H1 (cell line): ENCODE data around the gene ZBTB9. TPM values are rescaled to one million over a fixed set of nuclear protein-coding genes. Genes with fewer than 3 reads are reported as not detected.
A peak's percentile ranks its signal among the peaks of the same experiment; 100 is the strongest.

Experiments
- CTCF ChIA-PET: fragments of 300-600 bp; sonication (Branson Sonifier 250); formaldehyde crosslinking; loops from one replicate; lab custom pipeline; 2021; ENCODE audit not compliant: partially characterized antibody; lab: Charles Lee
- POLR2A ChIA-PET: fragments of 300-600 bp; sonication (Branson Sonifier 250); formaldehyde crosslinking; loops from one replicate; lab custom pipeline; 2021; ENCODE audit warnings: inconsistent platforms; ENCODE audit not compliant: partially characterized antibody; lab: Charles Lee
- DNase-seq, 2 experiments: peaks; one replicate each; pipeline versions ENCODE4 v3.0.0 to v3.0.0-alpha.2; 2010 to 2022; ENCODE audit warnings: low spot score in 2 of 2, low read depth in 1 of 2, mixed read lengths in 1 of 2
- FAIRE-seq: peaks from 2 replicates; lab custom pipeline; 2011; peaks lifted over from hg19 to GRCh38; lab: Jason Lieb, UNC
- H2AFZ ChIP-seq: 2 replicates; pipeline ENCODE4 v1.8.1; 2012; ENCODE audit warnings: low read length, inconsistent platforms
- H2AK5ac ChIP-seq: 2 replicates; pipeline ENCODE4 v1.6.1; 2013; ENCODE audit warnings: low read depth, low read length
- H2BK120ac ChIP-seq: replicated peaks from 2 replicates; pipeline ENCODE3; 2013; ENCODE audit warnings: low read depth, low read length, inconsistent platforms
- H2BK12ac ChIP-seq: 2 replicates; pipeline ENCODE4 v1.6.1; 2013; ENCODE audit warnings: low read depth, low read length
- H2BK15ac ChIP-seq: 2 replicates; pipeline ENCODE4 v1.6.1; 2013; ENCODE audit warnings: low read length
- H2BK20ac ChIP-seq: 2 replicates; pipeline ENCODE4 v1.6.1; 2013; ENCODE audit warnings: low read length
- H2BK5ac ChIP-seq: 2 replicates; pipeline ENCODE4 v1.6.1; 2013; ENCODE audit warnings: low read depth, low read length
- H3K14ac ChIP-seq: 2 replicates; pipeline ENCODE4 v1.6.1; 2013; ENCODE audit warnings: inconsistent platforms; ENCODE audit not compliant: insufficient read length
- H3K18ac ChIP-seq: 2 replicates; pipeline ENCODE4 v1.6.1; 2013; ENCODE audit warnings: low read length; ENCODE audit errors: extremely low read depth
- H3K23ac ChIP-seq: 2 replicates; pipeline ENCODE4 v1.6.1; 2013; ENCODE audit warnings: inconsistent platforms; ENCODE audit not compliant: insufficient read length
- H3K23me2 ChIP-seq: 2 replicates; pipeline ENCODE4 v1.6.1; 2013; ENCODE audit warnings: low read depth, low read length
- H3K27ac ChIP-seq: 2 replicates; pipeline ENCODE4 v1.6.1; 2011; ENCODE audit warnings: low read depth, low read length, inconsistent platforms
- H3K27me3 ChIP-seq, 4 experiments: replicated peaks in 1 of 4; 1 replicate in 1 of 4; 2 replicates in 3 of 4; pipeline versions ENCODE4 v1.6.1 to v1.8.1; 2011 to 2013; ENCODE audit warnings: low read length in 3 of 4, mild to moderate bottlenecking in 3 of 4, inconsistent platforms in 2 of 4, mixed read lengths in 2 of 4, moderate library complexity in 1 of 4; ENCODE audit not compliant: control insufficient read depth in 3 of 4, insufficient read depth in 3 of 4; ENCODE audit errors: extremely low read depth in 1 of 4
- H3K36me3 ChIP-seq, 4 experiments: 2 replicates each; pipeline versions ENCODE4 v1.6.1 to v1.8.1; 2011 to 2013; ENCODE audit warnings: mild to moderate bottlenecking in 4 of 4, low read length in 3 of 4, moderate library complexity in 2 of 4, control low read depth in 1 of 4, inconsistent platforms in 1 of 4; ENCODE audit not compliant: insufficient read depth in 4 of 4, control insufficient read depth in 2 of 4
- H3K4ac ChIP-seq: replicated peaks from 2 replicates; pipeline ENCODE3; 2013; ENCODE audit warnings: low read length, low read depth, mixed read lengths, inconsistent platforms; ENCODE audit not compliant: insufficient read length
- H3K4me1 ChIP-seq, 4 experiments: replicated peaks in 1 of 4; 1 replicate in 1 of 4; 2 replicates in 3 of 4; pipeline versions ENCODE4 v1.6.1 to v1.8.1; 2011 to 2013; ENCODE audit warnings: low read length in 3 of 4, inconsistent platforms in 2 of 4, mixed read lengths in 1 of 4; ENCODE audit not compliant: insufficient read depth in 4 of 4, control insufficient read depth in 3 of 4
- H3K4me2 ChIP-seq, 2 experiments: 2 replicates each; pipeline versions ENCODE4 v1.6.1 to v1.8.1; 2011 to 2013; ENCODE audit warnings: low read depth in 2 of 2, low read length in 2 of 2, control low read depth in 1 of 2, inconsistent platforms in 1 of 2, mild to moderate bottlenecking in 1 of 2; ENCODE audit not compliant: insufficient read depth in 1 of 2
- H3K4me3 ChIP-seq, 4 experiments: fragments of 200-600, 300-600 bp in 1 of 4; sonication (generic), shearing (Covaris generic), sonication (Bioruptor Twin) in 1 of 4; 2 replicates each; pipeline versions ENCODE4 v1.5.1 to v1.8.1; 2011 to 2016; ENCODE audit warnings: low read length in 4 of 4, low read depth in 3 of 4, control low read depth in 2 of 4, inconsistent platforms in 2 of 4, mild to moderate bottlenecking in 2 of 4, mixed read lengths in 1 of 4, moderate library complexity in 1 of 4; ENCODE audit not compliant: insufficient read depth in 2 of 4; ENCODE audit errors: extremely low read depth in 1 of 4
- H3K56ac ChIP-seq: replicated peaks from 2 replicates; pipeline ENCODE3; 2013; ENCODE audit warnings: low read depth, mild to moderate bottlenecking, mixed read lengths, low read length, inconsistent platforms; ENCODE audit not compliant: insufficient read length
- H3K79me1 ChIP-seq: 2 replicates; pipeline ENCODE4 v1.6.1; 2013; ENCODE audit warnings: low read depth, low read length, control low read depth
- H3K79me2 ChIP-seq, 2 experiments: 2 replicates each; pipeline versions ENCODE4 v1.6.1 to v1.8.1; 2012 to 2013; ENCODE audit warnings: low read length in 2 of 2, mild to moderate bottlenecking in 2 of 2, inconsistent platforms in 1 of 2; ENCODE audit not compliant: insufficient read depth in 2 of 2, control insufficient read depth in 1 of 2
- H3K9ac ChIP-seq, 4 experiments: replicated peaks in 1 of 4; 1 replicate in 1 of 4; 2 replicates in 3 of 4; pipeline versions ENCODE4 v1.6.1 to v1.8.1; 2011 to 2013; ENCODE audit warnings: low read depth in 3 of 4, low read length in 3 of 4, control low read depth in 2 of 4, mild to moderate bottlenecking in 2 of 4, moderate library complexity in 2 of 4, inconsistent platforms in 1 of 4; ENCODE audit errors: extremely low read depth in 1 of 4
- H3K9me3 ChIP-seq, 2 experiments: 2 replicates each; pipeline versions ENCODE4 v1.6.1 to v1.8.1; 2012 to 2013; ENCODE audit warnings: mild to moderate bottlenecking in 2 of 2, moderate library complexity in 2 of 2, control low read depth in 1 of 2, inconsistent platforms in 1 of 2, low read depth in 1 of 2, low read length in 1 of 2, mixed read lengths in 1 of 2; ENCODE audit not compliant: insufficient read depth in 2 of 2
- H4K20me1 ChIP-seq, 2 experiments: replicated peaks in 1 of 2; 2 replicates each; pipeline versions ENCODE3 to v1.8.1; 2011 to 2013; ENCODE audit warnings: inconsistent platforms in 2 of 2, low read length in 2 of 2, mild to moderate bottlenecking in 1 of 2; ENCODE audit not compliant: insufficient read depth in 2 of 2, control insufficient read depth in 1 of 2
- H4K5ac ChIP-seq: 2 replicates; pipeline ENCODE4 v1.6.1; 2013; ENCODE audit warnings: low read length, low read depth, mixed read lengths, inconsistent platforms; ENCODE audit not compliant: insufficient read length
- H4K8ac ChIP-seq: 2 replicates; pipeline ENCODE4 v1.8.0; 2013; ENCODE audit warnings: mild to moderate bottlenecking, moderate library complexity, low read length, inconsistent platforms; ENCODE audit not compliant: insufficient read depth; ENCODE audit errors: extremely low read depth
- H4K91ac ChIP-seq: replicated peaks from 2 replicates; pipeline ENCODE3; 2013; ENCODE audit warnings: low read length, mixed read lengths, inconsistent platforms; ENCODE audit not compliant: insufficient read length
- EZH2 ChIP-seq: fragments of 200-600 bp; sonication (generic); IDR thresholded peaks from 2 replicates; pipeline ENCODE4 v1.7.1; 2012; ENCODE audit warnings: low read depth, mild to moderate bottlenecking, moderate library complexity, low read length, inconsistent platforms; ENCODE audit not compliant: severe bottlenecking
- FOSL1 ChIP-seq: IDR thresholded peaks from 2 replicates; pipeline ENCODE4 v1.6.1; 2011; ENCODE audit warnings: mild to moderate bottlenecking, low read depth, low read length, moderate library complexity; ENCODE audit not compliant: insufficient read depth
- GABPA ChIP-seq: IDR thresholded peaks from 2 replicates; pipeline ENCODE4 v1.6.1; 2011; ENCODE audit warnings: mild to moderate bottlenecking, low read length, moderate library complexity, borderline replicate concordance; ENCODE audit not compliant: insufficient read depth
- GTF2F1 ChIP-seq: IDR thresholded peaks from 2 replicates; pipeline ENCODE4 v1.6.1; 2012; ENCODE audit warnings: low read depth, low read length, improper control_type of control experiment, borderline replicate concordance
- POLR2AphosphoS5 ChIP-seq: IDR thresholded peaks from 2 replicates; pipeline ENCODE4 v1.6.1; 2011; ENCODE audit warnings: low read depth, low read length
- WGBS, 2 experiments: shearing (Covaris generic) in 1 of 2; methylation state at CpG; one replicate each; pipeline versions ENCODE4 v1.1.6 to v1.1.7; 2013 to 2015; ENCODE audit warnings: low lambda C conversion rate in 2 of 2, mixed read lengths in 2 of 2, inconsistent platforms in 1 of 2, low coverage in 1 of 2, missing lambda C conversion rate in 1 of 2; ENCODE audit not compliant: insufficient replicate concordance in 2 of 2, insufficient coverage in 1 of 2, insufficient read length in 1 of 2; ENCODE audit errors: extremely low coverage in 1 of 2, missing lambda C conversion rate in 1 of 2; 5-methylcytosine and 5-hydroxymethylcytosine counted together
- polyA plus RNA-seq, 7 experiments: library from polyadenylated mRNA; depleted of rRNA in 3 of 7; stranded (reverse) in 5 of 7; unstranded in 2 of 7; fragments of >200 nt in 5 of 7; fragments of 200-250 nt in 2 of 7; gene quantifications; 1 replicate in 5 of 7; 2 replicates in 1 of 7; 4 replicates in 1 of 7; pipeline versions ENCODE4 v1.2.1 to v1.2.3, GENCODE V29; 2011 to 2013; ENCODE audit warnings: missing spikeins in 2 of 7, mixed read lengths in 2 of 7
- total RNA-seq: library from RNA; stranded (reverse); fragmentation: NEBNext Ultra II Directional; extraction: Animal tissue kit (Norgen Biotek cat#: 25700); gene quantifications from 2 replicates; pipeline ENCODE4 v1.2.1, GENCODE V29; 2021

ZBTB9 gene
- total and polyA plus RNA-seq, 2 of the 8 experiments (the other 6 are each of a cell fraction or from before 2014, with no cell fraction given) = 16.9 to 20.2 TPM

DNA sequence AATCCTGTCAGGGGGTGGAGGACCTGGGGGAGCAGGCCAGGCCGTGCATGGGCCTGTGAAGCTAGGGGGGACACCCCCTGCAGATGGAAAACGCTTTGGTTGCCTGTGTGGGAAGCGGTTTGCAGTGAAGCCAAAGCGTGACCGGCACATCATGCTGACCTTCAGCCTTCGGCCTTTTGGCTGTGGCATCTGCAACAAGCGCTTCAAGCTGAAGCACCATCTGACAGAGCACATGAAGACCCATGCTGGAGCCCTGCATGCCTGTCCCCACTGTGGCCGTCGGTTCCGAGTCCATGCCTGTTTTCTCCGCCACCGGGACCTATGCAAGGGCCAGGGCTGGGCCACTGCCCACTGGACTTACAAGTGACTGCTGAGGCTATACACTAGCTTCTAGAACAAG is 1.8 kb downstream of the ZBTB9 start:
- H3K79me1 ChIP-seq = peaks cover 5% of the 10 kb centered on the region; the same call in 1 of the 2 replicates
- no peak overlapping the region for H2BK20ac ChIP-seq
- no peak overlapping the region for H3K14ac ChIP-seq
- H4K91ac ChIP-seq = no peak overlapping the region
- H3K18ac ChIP-seq = no peak overlapping the region
- H4K8ac ChIP-seq = no peak overlapping the region
- POLR2A ChIA-PET = interaction anchor here (0.6 to 17.2 kb wide), 10 partner anchors 10 to 112 kb away, joined by 3 to 381 read pairs (median 8); partner anchors contain the start of genes CUTA and SYNGAP1
- FAIRE-seq (no peak), DNase-seq (no peak)
- peaks cover 10 to 21% (median 11%) of the 10 kb centered on the region in 4 experiments; a peak in 6 of 8 replicates for H3K36me3 ChIP-seq
- H2AK5ac ChIP-seq = no peak overlapping the region
- no peak overlapping the region for H3K56ac ChIP-seq
- H3K23ac ChIP-seq = no peak overlapping the region
- peaks cover 0 to 5% (median 4%) of the 10 kb centered on the region in 4 experiments; a peak in 6 of 7 replicates for H3K4me1 ChIP-seq
- H2BK12ac ChIP-seq = no peak overlapping the region
- CTCF ChIA-PET = interaction anchor here (0.7 to 1.6 kb wide), 4 partner anchors 12 to 124 kb away, joined by 3 to 7 read pairs (median 3); partner anchors contain the start of gene BAK1
- H4K20me1 ChIP-seq = no peaks in the 10 kb centered on the region
- peaks cover 0 to 13% of the 10 kb centered on the region in 2 experiments; a peak in 2 of 4 replicates for H3K79me2 ChIP-seq
- H4K5ac ChIP-seq = no peak overlapping the region
- H3K9me3 ChIP-seq = no peaks in the 10 kb centered on the region
- H2BK5ac ChIP-seq = no peak overlapping the region
- no peak overlapping the region for H2BK120ac ChIP-seq
- TF ChIP-seq GTF2F1 = no peak
- TF ChIP-seq GABPA = no peak
- TF ChIP-seq EZH2 = no peak
- peak; percentile 40; the same call in 1 of the 2 replicates for TF ChIP-seq POLR2AphosphoS5
- TF ChIP-seq FOSL1 = no peak
- no peak overlapping the region for H3K27ac ChIP-seq
- no peak overlapping the region for H3K4me3 ChIP-seq
- no peak overlapping the region for H3K4me2 ChIP-seq
- WGBS, 2 experiments = 93% methylated on average over 10 of the region's 12 CpGs; no CpG with 5 or more reads in 1 of the 2 experiments
- no peak overlapping the region for H3K9ac ChIP-seq
- H3K23me2 ChIP-seq = peaks cover 9% of the 10 kb centered on the region
- no peaks in the 10 kb centered on the region for H3K27me3 ChIP-seq
- no peak overlapping the region for H2BK15ac ChIP-seq
- no peak overlapping the region for H3K4ac ChIP-seq
- H2AFZ ChIP-seq = no peak overlapping the region
